HG03460 (cell line): ENCODE results near the gene SPTSSA.

Experiments used
- ATAC-seq: cut with Tn5 transposase; IDR thresholded peaks from one replicate; pipeline ENCODE4 v1.9.1; 2021; ENCODE audit not compliant: unreplicated experiment

Gene SPTSSA

DNA sequence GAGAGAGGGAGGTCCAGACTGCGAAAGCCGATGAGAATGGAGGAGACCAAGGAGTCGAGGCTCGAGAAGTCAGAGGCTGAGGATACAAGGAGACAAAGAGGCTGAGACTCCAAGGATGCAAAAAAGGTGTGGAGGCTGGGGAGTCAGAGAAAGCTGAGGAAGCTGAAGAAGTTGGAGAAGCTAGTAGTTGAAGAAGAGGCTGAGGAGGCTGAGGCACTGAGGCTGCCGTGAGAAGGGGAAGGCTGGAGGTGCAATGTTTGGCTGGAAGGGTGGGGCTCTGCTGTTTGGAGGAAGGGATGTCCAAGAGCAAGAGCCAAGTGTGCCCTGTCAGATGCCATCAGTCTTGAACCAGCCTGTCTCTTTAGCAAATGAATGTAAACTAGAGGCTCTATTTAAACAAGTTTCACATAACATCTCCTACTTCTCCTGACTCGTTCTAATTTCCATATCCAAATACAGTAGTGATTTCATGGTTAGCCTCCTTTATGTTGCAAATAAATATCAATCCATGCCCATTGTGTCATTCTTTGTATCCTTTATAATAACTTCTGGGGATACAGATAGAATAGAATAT lies 10.8 kb upstream of the SPTSSA start:
- ATAC-seq, result no peak

GRCh38 chr14:34470319-34470718 lies 8.3 kb upstream of the SPTSSA start:
- no peak for ATAC-seq

GRCh38 chr14:34466691-34467090 lies 4.7 kb upstream of the SPTSSA start:
- ATAC-seq, result no peak

GRCh38 chr14:34465069-34465859 lies 3.2 kb upstream of the SPTSSA start:
- ATAC-seq, result no peak

DNA sequence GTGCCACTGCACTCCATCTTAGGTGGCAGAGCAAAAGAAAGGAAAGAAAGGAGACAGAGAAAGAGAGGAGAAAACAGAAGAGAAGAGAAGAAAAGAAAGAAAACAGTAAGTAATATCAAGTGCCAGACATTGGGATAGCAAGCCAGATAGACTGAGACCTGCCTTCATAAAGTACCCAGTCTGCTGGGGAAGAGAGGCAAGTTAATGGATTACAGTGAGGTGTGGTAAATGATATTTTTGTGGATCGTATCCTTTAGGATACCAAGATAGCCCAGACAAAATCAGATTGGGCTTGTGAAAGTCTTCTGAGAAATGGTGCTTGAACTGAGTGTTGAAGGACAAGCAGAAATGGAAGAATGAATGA lies 1.5 kb upstream of the SPTSSA start:
- no peak for ATAC-seq

GRCh38 chr14:34461334-34462131 lies 507 bp downstream of the SPTSSA start:
- ATAC-seq, result peak; percentile 24

GRCh38 chr14:34460841-34461240 lies 1.2 kb downstream of the SPTSSA start:
- no peak for ATAC-seq

GRCh38 chr14:34460295-34460694 lies 1.7 kb downstream of the SPTSSA start:
- no peak for ATAC-seq

DNA sequence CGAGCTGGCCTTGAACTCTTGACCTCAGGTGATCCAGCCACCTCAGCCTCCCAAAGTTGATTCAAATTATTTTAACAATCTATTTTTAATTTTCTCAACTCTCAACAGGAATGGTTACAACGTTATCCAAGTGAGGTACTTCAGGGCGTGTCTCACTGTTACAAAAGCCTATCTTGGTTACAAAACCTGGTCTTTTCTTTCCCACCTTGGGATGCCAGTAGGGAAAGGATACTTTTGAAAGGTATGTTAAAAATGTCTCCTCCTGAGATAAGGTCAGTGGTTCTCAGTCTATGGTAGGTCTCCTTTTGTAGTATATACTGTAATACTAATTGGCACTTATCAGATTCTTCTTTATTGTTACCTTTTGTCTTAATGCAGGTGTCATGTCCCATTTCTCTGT lies 4.9 kb downstream of the SPTSSA start:
- no peak for ATAC-seq

GRCh38 chr14:34453226-34453625 lies 8.8 kb downstream of the SPTSSA start:
- no peak for ATAC-seq

DNA sequence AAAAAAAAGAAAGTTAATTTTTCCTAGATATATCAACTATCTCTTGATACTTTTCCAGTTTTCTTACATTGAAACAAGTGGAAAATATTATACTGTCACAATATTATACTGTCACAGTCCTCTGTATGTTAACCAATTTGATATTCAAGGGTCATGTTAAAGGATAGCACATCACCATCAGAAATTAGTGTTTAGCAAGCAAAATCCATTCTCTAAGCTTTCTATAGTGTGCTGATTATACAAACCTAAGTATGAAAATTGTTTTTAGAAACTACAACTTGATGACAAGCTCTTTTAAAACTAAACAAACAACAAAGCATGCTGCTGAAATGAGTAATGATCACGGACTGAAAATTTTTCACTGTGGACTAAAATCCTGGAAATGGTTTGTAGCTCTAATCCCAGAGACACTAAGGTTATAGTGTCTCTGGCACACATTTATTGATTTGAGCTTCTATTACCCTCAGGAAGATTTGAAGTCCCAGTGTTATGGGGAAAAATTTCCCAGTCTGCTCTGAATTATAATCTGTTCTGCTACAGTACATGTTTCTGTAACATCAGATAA lies 9.7 kb downstream of the SPTSSA start:
- ATAC-seq, result no peak

DNA sequence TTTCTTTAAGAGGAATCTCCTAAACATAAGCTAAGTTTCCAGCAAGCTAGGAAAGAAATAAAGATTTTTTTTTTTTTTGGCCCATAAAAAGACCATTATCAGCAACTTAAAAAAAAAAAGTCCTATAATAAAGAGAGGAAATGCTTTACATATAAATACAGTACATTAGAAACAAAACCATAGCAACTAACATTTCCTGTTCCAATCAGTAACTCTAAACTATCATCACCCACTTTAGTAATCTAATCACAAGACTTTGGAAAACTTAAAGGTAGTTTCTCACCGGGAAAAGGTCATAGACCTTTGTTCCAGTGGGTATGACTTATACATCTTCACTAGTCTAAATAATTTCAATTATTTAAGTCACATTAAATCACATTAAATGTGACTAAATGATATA lies 11.1 kb downstream of the SPTSSA start:
- ATAC-seq, result no peak

DNA sequence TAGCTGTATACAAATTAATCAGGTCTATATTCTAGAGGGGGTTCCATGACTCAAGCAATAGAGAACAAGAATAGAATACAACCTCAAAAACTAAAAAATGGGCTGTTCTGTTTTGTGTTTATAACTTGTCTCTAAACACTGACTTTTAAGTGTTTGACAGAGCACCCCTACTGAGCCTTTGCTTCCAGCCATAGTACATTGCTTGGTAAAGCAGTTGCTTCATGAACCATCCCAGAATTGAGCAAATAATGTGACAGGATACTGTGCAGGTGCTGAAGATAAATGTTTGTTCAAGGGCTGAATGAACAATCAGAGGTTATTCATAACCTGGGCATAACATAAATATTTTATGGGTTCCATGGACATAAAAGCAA lies 11.5 kb downstream of the SPTSSA start:
- no peak for ATAC-seq

GRCh38 chr14:34449819-34450541 lies 12.1 kb downstream of the SPTSSA start:
- ATAC-seq, result no peak

GRCh38 chr14:34439090-34439489 lies 22.9 kb downstream of the SPTSSA start:
- no peak for ATAC-seq

GRCh38 chr14:34438438-34438837 lies 23.6 kb downstream of the SPTSSA start:
- no peak for ATAC-seq

DNA sequence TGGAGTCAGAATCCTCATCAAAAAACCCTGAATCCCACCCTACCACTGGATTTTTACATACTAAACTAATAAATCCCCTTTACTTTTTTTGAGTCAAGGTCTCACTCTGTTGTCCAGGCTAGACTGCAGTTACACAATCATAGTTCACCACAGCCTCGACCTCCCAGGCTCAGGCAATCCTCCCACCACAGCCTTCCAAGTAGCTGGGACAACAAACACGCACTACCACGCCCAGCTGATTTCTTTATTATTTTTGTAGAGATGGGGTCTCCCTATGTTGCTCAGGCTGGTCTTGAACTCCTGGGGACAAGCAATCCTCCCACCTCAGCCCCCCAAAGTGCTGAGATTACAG lies 24.3 kb downstream of the SPTSSA start:
- ATAC-seq, result no peak

- no peak for ATAC-seq
These were observed 24.9 kb downstream of the SPTSSA start for GRCh38 chr14:34436960-34437728.

GRCh38 chr14:34436118-34436905 lies 25.7 kb downstream of the SPTSSA start:
- peak; percentile 50 for ATAC-seq

- ATAC-seq, result no peak
These were observed 28.1 kb downstream of the SPTSSA start for GRCh38 chr14:34433957-34434356.
